Measurements from ENCODE around the gene MEN1.

The MEN1 gene

GRCh38 chr11:64755681-64756361 lies 54.5 kb downstream of the MEN1 start:
- no peak overlapping the region for H3K27ac ChIP-seq (ENCODE audit: low read depth, low read length)
- H3K27me3 ChIP-seq (ENCODE audit: control insufficient read depth in 5 of 5, insufficient read depth in 4 of 5, low read length in 5 of 5): no peaks in the 10 kb centered on the region
- no peaks in the 10 kb centered on the region for H3K9me3 ChIP-seq (ENCODE audit: control insufficient read depth in 5 of 5, low read length in 5 of 5)
- peaks cover 0 to 21% (median 10%) of the 10 kb centered on the region in 5 donors for H3K36me3 ChIP-seq (ENCODE audit: control insufficient read depth in 5 of 5, insufficient read depth in 5 of 5, low read length in 5 of 5)
- no peak overlapping the region for H3K4me3 ChIP-seq (ENCODE audit: low read depth in 1 of 5, low read length in 5 of 5)
- peaks cover 6 to 23% (median 21%) of the 10 kb centered on the region in 5 donors for H3K4me1 ChIP-seq (ENCODE audit: control insufficient read depth in 5 of 5, insufficient read depth in 5 of 5, low read length in 5 of 5)
- no peak overlapping the region for H3K9ac ChIP-seq (ENCODE audit: low read length in 5 of 5)

GRCh38 chr11:64754919-64755662 lies 55.3 kb downstream of the MEN1 start:
- no peak overlapping the region for H3K27ac ChIP-seq (ENCODE audit: low read depth, low read length)
- peaks cover 0 to 26% (median 14%) of the 10 kb centered on the region in 5 donors for H3K36me3 ChIP-seq (ENCODE audit: control insufficient read depth in 5 of 5, insufficient read depth in 5 of 5, low read length in 5 of 5)

GRCh38 chr11:64754124-64754918 lies 56.0 kb downstream of the MEN1 start:
- Histone ChIP-seq H3K9me3 (ENCODE audit: control insufficient read depth in 5 of 5, low read length in 5 of 5) (no peaks in the 10 kb centered on the region), H3K9ac (ENCODE audit: low read length in 5 of 5) (no peak overlapping the region), H3K36me3 (ENCODE audit: control insufficient read depth in 5 of 5, insufficient read depth in 5 of 5, low read length in 5 of 5) (peaks cover 0 to 26% (median 14%) of the 10 kb centered on the region in 5 donors)

More at GRCh38 chr11:64754919-64755662, 55.3 kb downstream of the MEN1 start:
- Histone ChIP-seq H3K4me3 (ENCODE audit: low read depth in 1 of 5, low read length in 5 of 5) (no peak overlapping the region), H3K9ac (ENCODE audit: low read length in 5 of 5) (no peak overlapping the region), H3K4me1 (ENCODE audit: control insufficient read depth in 5 of 5, insufficient read depth in 5 of 5, low read length in 5 of 5) (peaks cover 2 to 16% (median 13%) of the 10 kb centered on the region in 5 donors), H3K27me3 (ENCODE audit: control insufficient read depth in 5 of 5, insufficient read depth in 4 of 5, low read length in 5 of 5) (no peaks in the 10 kb centered on the region), H3K9me3 (ENCODE audit: control insufficient read depth in 5 of 5, low read length in 5 of 5) (no peaks in the 10 kb centered on the region)

More at GRCh38 chr11:64754124-64754918, 56.0 kb downstream of the MEN1 start:
- H3K27me3 ChIP-seq (ENCODE audit: control insufficient read depth in 5 of 5, insufficient read depth in 4 of 5, low read length in 5 of 5): no peaks in the 10 kb centered on the region
- H3K4me3 ChIP-seq (ENCODE audit: low read depth in 1 of 5, low read length in 5 of 5): no peak overlapping the region
- peaks cover 0 to 8% (median 6%) of the 10 kb centered on the region in 5 donors for H3K4me1 ChIP-seq (ENCODE audit: control insufficient read depth in 5 of 5, insufficient read depth in 5 of 5, low read length in 5 of 5)
- H3K27ac ChIP-seq (ENCODE audit: low read depth, low read length): no peak overlapping the region

Measured in subcutaneous abdominal adipose tissue (tissue), 5 donors.